GM18498 (cell line): Measurements from ENCODE around the gene SFXN1.
"Not testable (repeated sequence)": the region's sequence is repeated elsewhere in the genome, so short reads cannot be mapped to it uniquely, and the experiment has no call there.

Experiments
- ATAC-seq: cut with Tn5 transposase; IDR thresholded peaks from one replicate; pipeline ENCODE4 v1.9.1; 2021; ENCODE audit warnings: mild to moderate bottlenecking, moderate library complexity; ENCODE audit not compliant: unreplicated experiment

SFXN1 gene

GRCh38 chr5:175493726-175494125 lies 15.4 kb downstream of the SFXN1 start:
- ATAC-seq, result no peak

GRCh38 chr5:175494264-175495183 lies 16.2 kb downstream of the SFXN1 start:
- ATAC-seq, result no peak

- ATAC-seq, result no peak
These were observed 23.4 kb downstream of the SFXN1 start for GRCh38 chr5:175501759-175502158.

GRCh38 chr5:175507671-175508070 lies 29.3 kb downstream of the SFXN1 start:
- ATAC-seq, result not testable (repeated sequence)

GRCh38 chr5:175508896-175509295 lies 30.5 kb downstream of the SFXN1 start:
- no peak for ATAC-seq

DNA sequence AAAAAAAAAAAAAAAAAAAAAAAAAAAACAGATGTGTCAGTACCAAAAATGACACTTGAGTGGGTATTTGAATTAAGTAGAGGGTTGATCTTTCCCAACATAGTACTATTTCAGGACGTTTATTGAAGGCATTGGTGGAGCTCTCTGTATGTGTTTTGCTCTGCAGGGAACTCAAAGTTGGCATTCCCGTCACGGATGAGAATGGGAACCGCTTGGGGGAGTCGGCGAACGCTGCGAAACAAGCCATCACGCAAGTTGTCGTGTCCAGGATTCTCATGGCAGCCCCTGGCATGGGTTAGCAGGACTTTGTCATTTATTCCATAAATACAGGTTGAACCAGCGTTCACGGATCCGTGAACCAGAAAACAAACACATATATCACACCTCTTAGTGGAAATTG lies 34.9 kb downstream of the SFXN1 start:
- no peak for ATAC-seq

DNA sequence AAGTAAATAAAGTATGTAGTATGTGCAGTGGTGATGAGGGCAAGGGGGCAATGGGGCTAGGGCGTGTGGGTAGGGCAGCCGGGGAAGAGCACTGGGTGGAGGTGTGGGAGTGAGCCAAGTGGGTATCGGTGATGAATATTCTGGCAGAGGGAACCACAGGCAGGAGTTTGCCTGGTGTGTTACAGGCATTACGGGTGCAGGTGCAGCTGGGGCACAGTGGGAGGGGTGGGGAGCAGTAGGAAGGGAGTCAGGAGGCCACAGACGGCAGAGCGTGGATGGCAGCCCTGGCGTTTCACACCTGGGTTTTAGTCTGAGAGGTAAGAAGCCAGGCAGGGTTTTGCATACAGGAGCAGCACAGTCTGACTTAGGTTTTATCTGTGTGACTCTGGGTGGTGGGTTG lies 35.4 kb downstream of the SFXN1 start:
- no peak for ATAC-seq

- ATAC-seq, result no peak
These were observed 38.8 kb downstream of the SFXN1 start for GRCh38 chr5:175516933-175517823.

DNA sequence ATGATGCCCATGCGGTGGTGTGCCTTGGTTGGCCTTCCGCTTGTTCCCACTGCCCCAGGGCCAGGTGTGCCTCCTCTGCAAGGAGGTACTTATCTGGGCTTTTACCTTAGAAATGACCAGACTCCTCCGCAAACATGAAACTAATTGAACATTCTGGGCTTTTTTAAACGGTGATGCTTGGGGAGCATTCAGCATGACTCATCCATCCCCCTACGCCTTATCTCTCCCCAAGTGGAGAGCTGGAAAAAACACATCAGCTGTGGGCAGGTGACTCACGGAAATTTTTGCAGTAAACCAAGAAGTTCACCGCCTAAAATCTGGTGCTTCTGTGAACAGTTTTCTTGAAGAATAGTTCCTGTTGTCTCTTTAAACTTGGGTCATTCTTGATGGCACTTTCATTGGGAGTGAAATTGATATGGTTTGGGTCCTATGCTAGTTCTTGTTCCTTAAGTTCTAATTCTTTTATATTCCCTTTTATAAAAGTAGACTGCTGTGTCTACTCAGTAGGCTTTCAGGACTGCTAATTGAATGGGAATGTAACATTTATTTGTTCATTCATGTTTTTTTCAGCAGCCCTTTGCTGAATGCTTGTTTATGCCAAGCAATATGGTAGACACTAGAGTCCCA lies 39.6 kb downstream of the SFXN1 start:
- no peak for ATAC-seq

DNA sequence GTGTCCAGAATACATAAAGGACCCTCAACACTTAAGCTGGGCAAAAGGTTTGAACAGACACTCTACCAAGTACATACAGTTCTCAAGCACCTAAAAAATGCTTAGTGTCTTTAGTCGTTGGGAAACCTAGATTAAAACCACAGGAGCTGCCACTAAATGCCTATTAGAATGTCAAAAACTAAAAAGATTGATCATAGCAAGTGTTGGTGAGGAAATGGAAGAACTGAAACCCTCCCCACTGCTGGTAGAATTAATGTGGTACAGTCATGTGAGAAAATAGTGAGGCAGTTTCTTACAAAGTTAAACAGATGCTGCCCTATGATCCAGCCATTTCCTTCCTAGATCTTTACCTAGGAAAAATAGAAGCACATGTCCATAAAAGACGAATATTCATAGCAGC lies 40.6 kb downstream of the SFXN1 start:
- no peak for ATAC-seq

GRCh38 chr5:175520321-175520720 lies 42.0 kb downstream of the SFXN1 start:
- ATAC-seq, result no peak

DNA sequence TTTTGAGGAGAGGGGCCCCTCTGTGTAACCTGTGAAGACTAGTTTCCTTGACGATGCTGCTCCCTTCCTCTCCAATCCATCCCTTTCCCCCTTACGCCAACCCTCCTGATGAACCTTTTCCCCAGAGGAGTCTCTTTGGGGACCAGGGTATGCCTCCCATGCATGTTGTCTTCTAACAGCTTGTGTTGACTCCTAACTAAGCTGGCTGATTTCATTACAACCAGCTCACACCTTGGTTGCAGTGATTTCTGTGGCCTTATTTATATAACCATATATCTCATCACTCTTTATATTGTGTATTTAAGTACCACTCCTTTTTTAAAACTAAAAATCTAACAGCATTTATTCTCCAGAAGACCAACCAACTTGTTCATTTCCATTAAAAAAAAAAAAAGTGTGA lies 42.5 kb downstream of the SFXN1 start:
- no peak for ATAC-seq

DNA sequence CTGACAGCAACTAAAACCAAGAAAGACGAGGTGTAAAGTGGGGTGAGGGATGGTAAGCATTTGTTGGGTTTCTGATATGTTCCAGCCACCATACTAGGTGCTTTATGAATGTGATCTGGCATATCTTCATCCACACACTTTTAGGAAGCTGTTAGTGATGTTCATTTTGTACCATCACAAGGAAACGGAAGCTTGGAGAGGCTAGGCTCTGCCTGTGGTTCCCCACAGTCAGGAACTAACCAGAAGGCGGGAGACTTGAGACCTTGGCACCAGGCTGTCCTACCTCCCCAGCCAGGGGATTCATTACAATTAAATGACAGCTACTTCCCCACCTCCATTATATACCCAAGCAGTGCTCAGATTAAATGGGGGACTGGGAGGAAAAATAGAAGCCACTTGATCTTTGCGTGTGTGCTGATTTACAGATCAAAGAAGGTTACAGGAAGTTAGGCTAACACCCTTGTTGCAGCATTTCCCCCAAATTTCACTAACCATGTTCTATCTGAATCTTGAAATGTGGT lies 43.0 kb downstream of the SFXN1 start:
- no peak for ATAC-seq

DNA sequence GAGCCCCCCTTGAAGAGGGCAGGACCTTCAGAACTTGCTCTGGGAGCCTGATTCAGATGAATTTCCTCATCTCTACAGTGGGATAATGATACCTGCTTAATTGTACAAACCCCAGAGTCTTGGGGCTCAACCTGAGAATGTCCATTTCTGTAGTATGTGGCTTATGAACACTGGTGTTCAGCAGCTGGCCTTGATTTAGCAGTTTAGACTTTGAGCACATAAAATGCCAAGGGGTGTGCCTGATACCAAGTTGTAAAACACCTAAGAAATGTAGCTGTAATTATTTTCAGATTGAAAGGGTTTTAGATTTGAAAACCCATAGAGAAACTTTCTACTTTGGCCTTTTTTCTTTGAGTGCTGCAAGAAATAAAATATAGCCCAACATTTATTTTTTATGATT lies 44.9 kb downstream of the SFXN1 start:
- ATAC-seq, result no peak

DNA sequence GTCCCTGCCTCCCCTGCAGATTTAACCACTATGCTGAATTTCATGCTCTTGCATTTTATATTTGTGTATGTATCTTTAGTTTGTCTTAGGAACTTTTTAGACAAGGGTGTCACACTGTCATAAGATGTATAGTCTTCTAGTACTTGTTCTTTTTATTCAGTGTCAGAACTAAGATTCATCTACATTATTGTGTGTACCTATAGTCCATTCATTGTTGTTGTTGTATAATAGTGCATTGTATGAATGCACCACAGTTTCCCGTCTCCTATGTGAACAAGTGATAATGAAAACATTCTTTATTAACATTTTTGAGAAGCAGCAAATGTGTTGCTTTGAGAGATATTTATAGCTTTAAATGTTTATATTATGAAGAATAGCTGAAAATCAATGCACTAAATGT lies 45.9 kb downstream of the SFXN1 start:
- ATAC-seq, result no peak

DNA sequence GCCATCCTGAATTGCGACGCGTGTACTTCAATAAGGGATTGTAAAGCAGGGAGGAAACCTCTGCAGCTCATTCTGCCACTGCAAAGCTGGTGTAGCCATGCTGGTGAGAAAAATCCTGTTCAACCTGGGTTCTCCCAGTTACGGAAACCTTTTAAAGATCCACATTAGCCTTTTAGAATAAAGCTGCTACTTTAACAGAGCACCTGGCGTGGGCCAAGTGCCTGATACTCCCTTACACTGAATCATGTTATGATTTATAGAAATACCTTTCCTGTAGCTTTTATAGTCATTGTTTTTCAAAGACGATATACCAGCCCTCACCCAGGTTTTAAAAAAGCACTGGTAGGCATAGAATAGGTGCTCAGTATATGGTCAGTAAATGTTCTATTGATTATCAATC lies 48.3 kb downstream of the SFXN1 start:
- ATAC-seq, result no peak

DNA sequence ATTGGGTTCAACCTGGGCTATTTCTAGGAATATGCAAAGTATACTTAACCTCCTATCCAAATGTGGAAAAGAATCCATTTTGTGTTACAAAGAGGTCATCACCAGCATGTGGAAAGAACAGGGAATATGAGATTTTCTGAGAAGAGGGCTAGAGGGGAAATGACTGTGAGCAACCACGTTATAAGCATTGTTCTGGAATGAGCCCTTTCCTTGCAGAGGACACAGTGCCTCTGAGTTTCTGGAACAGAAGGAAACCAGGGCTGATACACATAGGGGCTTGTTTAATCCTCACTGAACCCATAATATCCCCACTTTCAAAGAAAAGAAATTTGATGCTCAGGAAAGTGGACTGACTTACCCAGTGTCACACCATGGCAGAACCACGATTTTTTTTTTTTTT lies 53.0 kb downstream of the SFXN1 start:
- no peak for ATAC-seq

GRCh38 chr5:175534070-175534932 lies 55.9 kb downstream of the SFXN1 start:
- peak; percentile 97 for ATAC-seq

- not testable (repeated sequence) for ATAC-seq
These were observed 57.0 kb downstream of the SFXN1 start for GRCh38 chr5:175535331-175535730.

DNA sequence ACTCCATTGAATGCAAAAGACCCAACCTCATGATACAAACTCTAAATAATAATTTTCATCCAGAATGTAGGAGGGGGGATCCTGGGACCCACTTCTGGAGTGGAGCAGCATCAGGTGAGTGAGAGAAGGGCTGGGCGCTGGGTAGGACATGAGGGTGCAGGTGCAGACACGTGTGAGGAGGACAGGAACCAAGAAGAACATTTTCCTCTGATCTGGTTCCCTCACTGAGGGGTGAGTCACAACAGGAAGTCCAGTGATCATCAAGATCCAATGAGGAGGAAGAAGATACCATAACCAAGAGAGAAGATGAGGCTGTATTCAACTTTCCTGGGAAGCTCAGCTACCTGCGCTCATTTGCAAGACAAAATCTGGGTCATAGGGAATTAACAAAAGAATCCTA lies 57.4 kb downstream of the SFXN1 start:
- no peak for ATAC-seq
